Measurements from ENCODE around the gene RET.
"Not testable (repeated sequence)": the region's sequence is repeated elsewhere in the genome, so short reads cannot be mapped to it uniquely, and the experiment has no call there.

Gene RET

DNA sequence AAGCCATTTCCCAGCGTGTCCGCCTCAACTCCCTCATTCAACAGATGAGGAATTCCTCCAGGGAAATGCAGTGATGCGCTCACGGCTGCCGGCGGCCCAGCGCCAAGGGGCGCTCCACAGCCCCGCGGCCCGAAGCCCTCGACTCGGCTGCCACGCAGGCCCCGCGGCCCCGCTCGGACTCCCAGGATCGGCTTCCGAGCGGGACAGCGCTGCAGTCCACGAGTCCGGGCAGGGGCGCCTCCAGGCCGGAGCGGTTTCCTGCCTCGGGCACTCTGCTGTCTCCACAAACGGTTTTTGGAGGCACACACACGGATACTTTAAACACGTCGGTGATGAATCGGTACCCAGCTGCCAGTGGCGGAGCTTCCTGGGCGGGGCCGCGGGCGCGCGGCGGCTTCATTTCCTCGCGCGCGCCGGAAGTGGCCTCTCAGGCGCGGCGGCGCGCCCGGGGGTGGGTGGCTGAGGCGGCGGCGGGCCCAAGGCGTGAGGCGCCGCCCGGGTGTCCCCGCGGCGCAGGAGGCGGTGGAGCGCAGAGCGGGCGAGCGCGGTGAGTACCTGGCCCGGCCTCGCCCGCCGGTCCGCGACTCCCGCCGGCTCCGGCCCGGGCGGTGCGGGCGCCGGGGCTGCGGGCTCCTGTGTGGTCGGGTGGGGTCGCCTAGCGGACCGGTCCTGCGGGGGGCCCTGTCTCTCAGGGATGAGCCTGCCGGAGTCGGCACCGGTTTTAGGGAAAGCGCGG, 61.3 kb downstream of the RET start, which contains the start of gene CSGALNACT2:
Gene CSGALNACT2, plus strand, starts transcription at position 425 of the 736 bp plus-strand sequence. CDS start 16,705 bp downstream, outside the sequence.
- DNase-seq, result peak in 1 of 2 experiments; percentile 34

DNA sequence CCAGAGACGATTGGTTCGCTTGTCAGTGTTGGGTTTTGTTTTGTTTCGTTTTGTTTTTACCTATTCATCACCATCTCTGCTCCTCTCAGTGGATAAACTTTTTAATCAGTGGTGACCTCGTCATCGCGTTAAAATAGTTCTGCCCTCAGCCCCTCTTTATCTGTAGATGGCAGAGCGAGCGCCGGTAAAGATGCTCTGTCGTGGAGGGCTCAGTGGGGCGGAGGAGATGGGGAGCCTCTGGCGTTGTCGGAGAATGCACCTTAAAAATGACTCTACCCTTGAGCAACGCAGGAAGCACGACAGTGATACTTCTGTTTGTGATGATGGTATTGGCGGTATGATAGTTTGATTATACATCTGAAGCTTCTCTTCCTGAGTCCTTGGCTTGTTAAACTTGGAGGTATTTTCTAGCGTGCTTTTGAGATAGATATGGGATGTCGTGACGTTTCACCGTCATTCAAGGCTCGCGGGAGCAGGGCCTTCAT, 61.9 kb downstream of the RET start:
- DNase-seq, result peak in 1 of 2 experiments; percentile 12

DNA sequence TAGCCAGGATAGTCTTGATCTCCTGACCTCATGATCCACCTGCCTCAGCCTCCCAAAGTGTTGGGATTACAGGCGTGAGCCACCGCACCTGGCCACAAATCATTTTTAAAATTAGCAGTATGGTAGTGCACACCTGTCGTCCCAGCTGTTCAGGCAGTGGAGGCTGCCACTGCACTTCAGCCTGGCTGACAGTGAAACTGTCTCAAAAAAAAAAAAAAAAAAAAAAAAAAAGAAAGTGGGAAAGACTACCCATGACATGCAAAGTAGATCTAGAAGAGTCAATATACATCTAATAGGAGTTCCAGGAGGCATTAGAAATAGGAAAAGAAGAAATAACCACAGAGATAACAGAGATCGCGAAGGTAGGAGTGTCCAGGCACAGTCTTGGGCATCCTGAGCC, 64.6 kb downstream of the RET start:
- no peak for DNase-seq

DNA sequence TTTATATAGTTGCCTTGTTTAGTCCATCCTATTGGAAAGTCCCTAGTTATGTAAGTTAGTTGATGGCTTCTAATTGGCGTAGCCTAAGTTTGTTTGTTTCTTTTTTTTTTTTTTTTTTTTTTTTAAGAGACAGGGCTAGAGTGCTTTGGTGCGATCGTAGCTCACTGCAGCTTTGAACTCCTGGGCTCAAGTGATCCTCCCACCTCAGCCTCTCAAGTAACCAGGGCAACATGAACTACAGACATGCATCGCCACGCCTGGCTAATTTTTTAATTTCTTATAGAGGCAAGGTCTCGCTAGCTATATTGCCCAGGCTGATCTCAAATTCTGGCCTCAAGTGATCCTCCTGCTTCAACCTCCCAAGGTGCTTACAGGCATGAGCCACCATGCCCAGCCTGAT, 68.4 kb downstream of the RET start:
- no peak for DNase-seq

DNA sequence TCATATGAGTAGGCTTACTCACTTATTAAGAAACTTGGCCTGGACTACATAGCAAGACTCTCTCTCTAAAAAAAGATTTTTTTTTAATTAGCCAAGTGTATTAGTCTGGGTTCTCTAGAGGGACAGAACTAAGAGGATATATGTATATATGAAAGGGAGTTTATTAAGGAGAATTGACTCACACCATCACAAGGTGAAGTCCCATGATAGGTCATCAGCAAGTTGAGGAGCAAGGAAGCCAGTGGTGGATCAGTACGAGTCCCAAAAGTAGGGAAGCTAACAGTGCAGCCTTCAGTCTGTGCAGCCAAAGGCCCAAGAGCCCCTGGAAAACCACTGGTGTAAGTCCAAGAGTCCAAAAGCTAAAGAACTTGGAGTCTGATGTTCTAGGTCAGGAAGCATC, 69.1 kb downstream of the RET start:
- not testable (repeated sequence) for DNase-seq

DNA sequence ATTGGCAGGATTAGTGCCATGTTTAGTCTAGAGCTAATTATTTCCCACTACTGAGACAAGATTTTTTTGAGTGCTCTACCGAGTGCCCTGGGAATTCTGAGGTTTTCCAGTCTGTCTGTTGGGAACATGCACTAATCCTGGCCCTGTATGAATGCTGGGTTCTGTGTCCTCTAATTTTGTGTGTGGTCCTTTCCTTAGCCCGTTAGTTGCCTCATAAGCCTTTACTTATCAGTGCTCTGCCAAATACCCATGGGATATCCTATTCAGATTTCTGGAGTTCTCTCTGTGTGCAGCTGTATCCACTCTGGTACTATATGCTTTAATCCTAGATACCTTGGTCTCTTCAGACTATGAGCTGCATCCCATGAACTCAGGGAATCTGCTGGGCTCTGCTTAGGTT, 74.5 kb downstream of the RET start:
- DNase-seq, result no peak

DNA sequence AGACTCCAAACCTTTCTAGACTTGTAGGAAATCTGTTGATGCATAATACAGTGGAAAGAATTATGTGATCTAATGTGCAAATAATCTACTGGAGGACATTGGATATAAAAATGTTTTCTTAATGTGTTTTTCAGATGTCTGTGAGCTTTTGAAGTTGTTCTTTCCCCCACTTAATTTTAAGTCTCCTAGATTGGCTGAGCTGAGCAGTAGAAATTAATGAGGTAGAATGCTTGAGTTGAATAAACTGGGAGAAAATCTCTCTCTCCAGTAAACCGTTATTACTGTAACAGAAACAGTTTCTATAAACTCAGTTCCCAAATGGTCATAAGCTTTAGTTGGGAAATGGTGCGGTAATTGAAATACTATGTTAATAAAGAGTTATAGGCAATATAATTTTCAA, 77.0 kb downstream of the RET start:
- DNase-seq, result no peak

DNA sequence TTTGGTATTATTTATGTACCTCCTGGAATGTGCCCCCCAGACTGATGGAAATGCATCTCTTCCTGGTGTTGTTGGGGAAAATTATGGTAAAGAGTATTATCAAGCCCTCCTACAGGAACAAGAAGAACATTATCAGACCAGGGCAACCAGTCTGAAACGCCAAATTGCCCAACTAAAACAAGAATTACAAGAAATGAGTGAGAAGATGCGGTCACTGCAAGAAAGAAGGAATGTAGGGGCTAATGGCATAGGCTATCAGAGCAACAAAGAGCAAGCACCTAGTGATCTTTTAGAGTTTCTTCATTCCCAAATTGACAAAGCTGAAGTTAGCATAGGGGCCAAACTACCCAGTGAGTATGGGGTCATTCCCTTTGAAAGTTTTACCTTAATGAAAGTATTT, 78.4 kb downstream of the RET start:
- no peak for DNase-seq

DNA sequence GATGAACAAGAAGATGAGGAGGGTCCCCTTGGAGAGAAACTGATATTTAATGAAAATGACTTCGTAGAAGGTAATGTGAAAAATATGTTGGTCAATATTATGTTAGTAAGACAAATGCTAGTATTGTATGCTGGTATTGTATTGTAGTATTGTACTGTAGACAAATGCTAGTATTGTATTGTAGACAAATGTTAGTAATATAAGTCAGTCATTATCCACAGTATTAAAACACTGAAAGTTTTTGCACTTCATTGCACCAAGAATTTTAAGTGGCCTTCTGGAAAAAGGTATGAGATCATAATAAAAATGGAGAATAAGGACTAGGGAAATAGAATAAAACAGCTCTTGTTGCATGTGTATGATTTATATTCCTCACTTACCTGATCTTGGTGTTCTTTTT, 78.9 kb downstream of the RET start:
- no peak for DNase-seq

DNA sequence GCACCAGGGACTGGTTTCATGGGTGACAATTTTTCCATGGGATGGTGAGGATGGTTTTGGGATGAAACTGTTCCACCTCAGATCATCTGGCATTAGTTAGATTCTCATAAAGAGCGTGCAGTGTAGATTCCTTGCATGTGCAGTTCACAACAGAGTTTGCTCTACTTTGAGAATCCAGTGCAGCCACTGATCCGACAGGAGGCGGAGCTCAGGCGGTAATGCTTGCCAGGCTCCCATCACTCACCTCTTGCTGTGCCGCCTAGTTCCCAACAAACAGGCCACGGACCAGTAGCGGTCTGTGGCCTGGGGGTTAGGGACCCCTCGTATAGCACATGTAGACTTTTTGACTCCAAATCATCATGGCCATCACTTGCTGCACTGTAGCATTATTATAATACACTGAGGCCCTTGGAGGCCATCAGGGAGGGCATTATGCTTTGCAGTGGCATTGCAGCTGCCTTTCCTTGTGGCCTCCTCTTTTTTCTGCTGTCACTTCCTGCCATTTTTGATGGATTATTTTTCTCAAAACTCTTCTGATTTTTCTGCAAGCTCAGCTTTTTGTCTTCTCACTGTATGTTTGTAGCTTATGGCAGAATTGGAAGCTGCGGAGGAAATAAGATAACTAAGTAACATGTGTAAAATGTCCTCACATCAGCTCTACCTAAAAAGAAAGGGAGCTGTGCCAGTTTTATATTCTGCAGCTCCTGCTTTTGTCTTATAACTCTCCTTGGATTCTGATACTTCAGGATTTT, 79.9 kb downstream of the RET start:
- no peak for DNase-seq

DNA sequence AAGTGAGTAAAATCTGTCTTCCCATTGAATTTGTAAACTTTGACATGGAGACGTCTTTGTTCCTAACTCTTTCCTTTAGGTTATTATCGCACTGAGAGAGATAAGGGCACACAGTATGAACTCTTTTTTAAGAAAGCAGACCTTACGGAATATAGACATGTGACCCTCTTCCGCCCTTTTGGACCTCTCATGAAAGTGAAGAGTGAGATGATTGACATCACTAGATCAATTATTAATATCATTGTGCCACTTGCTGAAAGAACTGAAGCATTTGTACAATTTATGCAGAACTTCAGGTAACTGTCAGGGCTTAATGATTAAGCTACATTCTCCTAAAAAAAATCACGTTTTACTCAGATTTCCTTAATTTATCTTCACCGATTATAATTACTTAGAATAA, 81.8 kb downstream of the RET start:
- no peak for DNase-seq

DNA sequence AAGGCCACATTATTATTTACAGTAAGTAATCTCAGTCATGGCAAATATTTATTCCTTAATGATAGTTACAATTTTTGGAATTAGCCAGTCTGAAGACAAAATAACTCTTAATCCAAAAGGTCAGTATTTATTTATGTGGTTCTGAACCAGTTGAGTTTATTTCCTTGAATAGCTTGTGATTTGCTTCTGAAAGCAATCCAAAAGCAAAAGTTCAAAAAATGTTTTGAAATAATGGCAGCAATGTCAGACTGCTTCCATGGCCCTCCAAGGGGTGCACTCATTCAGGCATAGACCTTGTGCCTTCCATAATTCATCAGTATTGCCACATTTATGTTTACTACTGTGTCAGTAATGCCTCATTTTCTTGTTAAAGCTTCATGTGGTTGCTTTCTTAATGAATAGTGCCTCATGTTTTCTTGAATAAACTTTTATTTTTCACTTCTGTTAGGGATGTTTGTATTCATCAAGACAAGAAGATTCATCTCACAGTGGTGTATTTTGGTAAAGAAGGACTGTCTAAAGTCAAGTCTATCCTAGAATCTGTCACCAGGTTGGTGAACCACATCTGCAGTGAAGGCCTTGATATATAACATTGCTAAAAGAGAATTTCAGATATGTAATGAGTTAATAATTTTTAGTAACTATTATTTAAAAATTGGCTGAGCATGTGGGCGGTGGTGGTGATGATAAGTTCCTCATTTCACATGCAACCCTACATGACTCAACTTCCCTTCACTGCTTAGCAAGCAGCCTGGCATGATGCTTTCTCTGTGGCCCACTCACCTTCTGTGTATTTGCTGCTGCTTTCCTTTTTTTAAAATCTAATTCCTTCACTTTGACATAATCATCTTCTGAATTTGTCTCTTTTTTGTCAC, 83.4 kb downstream of the RET start:
- no peak for DNase-seq

DNA sequence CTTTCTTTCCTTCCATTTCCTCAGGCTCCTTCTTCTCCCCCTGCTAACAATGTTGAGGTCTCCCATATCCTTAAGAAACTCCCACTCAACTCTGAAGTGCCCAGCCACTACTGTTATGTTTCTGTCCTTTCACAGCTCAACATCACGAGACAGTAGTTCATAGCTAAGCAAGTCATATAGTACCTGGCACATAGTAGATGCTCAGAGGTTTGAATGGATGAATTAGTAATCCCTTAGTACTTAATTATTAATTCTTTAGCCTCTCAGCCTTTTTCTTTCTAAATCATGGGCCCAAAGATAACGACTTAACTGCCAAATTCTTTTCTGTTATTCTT, 84.0 kb downstream of the RET start:
- no peak for DNase-seq

DNA sequence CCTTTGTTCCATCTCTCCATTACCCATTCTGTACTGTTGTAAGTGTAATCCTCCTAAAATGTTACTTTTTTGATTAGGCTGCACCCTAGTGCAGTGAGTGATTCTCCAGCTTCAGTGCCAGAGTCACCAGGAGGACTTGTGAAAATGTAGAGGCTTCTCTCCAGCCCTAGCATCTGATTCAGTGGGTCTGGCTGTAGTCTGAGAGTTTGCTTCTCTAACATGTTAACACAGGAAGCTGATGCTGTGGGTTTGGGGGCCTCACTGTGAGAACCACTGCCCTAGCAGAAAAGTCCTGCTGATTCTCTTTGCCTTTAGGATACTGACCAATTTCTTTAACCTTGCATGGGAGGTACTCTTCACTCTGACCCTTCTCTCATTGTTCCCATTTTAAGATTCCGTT, 85.7 kb downstream of the RET start:
- no peak for DNase-seq

DNA sequence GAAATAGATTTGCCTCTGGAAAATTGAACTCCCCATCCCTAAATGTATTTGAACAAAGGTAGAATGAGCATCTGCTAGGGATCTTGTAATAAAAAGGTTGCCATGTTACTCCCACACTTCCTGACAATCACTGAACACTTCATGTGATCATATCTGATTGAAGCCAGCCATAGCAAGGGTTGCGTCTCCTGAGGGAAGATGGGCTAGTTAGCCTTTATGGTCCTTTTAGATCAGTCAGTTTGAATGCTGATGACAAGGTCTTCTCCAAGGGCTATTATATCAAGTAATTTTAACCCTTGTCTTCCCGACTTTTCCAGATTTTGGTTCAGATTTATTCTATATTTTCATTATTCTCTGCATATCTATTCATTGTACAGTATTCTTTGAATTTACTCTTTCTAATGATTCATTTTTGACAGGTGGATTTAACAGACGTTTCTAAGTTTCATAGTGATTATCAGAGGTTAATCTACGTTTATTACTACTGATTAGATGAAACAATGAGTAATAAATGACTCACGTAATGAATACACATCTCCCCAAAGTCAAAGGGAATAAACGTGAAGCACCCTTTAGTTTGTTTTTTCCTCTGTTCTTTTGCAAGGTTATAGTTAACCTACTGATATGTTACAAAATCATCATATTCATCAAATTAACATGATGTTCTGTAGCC, 89.5 kb downstream of the RET start:
- no peak for DNase-seq

DNA sequence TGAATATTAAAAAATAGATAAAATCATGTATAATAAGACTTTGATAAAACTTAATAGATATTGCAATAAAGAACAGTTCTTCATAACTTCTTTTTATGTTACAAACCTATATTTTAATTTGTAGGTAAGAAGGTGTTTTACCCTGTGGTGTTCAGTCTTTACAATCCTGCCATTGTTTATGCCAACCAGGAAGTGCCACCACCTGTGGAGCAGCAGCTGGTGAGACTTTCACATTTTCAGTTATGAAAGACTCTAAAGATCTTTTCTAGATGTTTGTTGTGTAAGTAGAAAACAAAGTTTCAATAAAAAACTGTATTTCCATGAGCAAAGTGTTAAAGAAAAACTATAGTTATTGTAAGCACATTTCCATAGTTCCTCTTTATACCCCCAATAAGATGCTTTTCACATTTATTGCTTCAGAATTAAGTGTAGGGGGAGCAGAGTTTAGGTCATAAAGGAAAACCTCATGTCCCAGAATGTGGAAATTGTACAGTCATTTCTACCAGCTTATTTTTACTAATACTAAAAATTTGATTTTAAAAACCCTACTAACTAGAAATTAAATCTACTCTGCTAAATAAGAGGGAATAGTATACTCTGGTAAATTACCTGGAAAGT, 90.1 kb downstream of the RET start:
- DNase-seq, result no peak

DNA sequence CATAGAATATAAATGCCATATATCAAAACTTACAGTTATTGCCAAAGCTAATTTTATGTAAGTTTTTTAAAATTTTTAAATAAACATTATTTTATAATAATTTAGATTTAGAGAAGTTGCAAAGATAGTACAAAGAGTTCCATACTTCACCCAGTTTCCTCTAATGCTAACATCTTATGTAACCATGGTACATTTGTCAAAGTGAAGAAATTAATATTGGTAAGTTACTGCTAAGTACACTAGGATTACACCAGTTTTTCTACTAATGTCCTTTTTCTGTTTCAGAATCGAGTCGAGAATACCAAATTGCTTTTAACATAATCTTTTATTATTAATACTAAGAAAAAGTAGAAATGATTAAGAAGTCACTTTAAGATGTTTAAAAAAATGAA, 90.6 kb downstream of the RET start:
- DNase-seq, result no peak

DNA sequence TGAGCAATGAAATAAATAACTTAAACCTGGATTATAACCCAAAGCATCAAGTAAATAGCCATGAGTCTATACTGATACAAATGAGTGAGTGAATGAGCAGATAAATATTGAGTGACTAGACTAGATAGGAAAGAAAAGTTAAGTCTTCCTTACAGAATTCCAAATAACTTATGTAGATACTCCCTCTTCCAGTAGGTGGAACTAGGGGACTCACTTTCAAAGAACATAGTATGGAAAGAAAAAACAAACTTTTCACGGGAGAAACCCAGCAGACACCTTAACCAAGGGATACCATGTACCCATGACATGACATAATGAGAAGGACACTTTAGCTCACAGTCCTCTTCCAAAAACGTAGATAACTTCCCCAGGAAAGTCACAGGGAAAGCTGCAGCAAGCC, 93.6 kb downstream of the RET start:
- DNase-seq, result no peak

DNA sequence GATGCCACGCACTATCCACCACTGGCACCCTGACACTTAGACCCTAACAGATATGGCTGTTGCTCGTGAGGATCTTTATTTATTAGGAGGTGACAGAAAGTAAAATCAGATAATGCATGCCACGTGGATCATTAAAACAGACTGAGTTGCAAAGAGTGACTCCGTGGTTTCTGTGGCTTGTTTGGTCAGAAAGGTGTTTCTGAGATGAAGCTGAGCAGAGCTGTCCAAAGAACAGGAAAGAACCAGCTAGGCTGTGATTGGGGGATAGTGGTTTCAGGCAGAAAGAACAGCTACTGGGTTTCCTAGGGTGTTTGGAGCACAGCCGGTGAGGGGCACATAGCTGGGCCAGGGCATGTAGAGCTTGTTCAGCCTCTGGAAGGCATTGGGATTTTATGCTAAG, 95.8 kb downstream of the RET start:
- no peak for DNase-seq

DNA sequence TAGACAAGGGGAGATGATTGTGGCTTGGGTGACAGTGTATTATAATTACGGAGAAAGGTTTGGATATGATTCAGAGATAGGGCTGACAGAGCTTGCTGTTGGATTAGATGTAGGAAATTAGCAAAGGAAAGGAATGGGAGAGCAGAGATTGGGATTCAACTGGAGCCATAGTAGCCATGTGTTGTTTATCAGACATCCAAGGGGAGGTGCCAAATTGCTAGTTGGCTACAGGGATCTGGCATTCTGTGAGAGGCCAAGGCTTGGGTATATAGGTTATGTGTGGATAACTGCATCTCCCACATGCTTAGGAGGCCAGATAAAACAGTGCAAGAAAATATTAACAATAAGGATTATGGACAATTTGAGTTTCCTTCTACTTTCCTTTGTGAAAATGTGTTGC, 96.3 kb downstream of the RET start:
- DNase-seq, result no peak

DNA sequence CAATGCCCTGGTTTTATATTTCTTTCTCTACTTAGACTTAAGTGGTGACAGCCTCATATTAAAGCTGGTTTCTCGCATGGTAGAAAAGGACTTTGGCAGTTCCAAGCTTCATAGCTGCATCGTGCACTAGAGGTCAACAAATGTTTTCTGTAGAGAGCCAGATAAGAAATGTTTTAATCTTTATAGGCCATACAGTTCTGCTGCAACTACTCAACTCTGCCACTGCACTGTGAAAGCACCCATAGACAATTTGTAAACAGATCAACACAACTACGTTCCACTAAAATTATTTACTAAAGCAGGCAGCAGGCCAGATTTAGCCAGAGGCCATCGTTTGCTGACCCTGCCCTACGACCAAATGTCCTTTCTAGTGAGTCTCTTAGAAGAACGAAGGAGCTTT, 98.1 kb downstream of the RET start:
- DNase-seq, result no peak

DNA sequence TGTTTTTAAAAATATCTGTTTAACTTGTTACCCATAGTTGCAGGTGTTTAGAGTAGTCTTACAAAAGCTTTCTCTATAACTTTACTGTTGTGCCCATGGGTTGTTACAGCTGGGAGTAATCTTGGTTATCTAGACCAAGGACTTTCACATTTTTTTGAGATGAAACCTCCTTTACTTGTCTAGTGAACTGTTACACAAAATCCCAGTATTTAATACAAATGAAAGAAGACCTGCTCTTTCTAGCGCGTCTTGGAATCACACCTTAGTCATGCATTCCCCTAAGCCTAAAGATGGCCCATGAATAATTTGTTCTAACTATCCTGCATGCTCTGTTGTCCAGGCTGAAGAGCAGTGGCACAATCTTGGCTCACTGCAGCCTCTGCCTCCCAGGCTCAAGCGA, 99.4 kb downstream of the RET start:
- no peak for DNase-seq

DNA sequence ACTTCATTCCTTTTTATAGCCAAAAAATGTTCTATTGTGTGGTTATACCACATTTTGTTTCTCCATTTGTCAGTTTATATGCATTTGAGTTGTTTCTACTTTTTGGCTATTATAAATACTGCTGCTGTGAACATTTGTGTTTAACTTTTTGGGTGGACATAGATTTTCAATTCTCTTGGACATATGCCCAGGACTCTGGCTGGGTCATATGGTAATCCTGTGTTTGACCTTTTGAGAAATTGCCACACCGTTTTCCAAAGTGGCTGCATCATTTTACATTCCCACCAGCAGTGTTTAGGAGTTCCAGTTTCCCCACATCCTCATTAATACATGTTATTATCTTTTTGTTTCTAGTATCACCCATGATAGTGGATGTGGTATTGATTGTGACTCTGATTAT, 100.7 kb downstream of the RET start:
- no peak for DNase-seq

Measured in cerebellar nuclear complex (tissue), 1 donor.